GM21528 (cell line): ENCODE measurements around the gene TTBK1.

Source experiments
- ATAC-seq: cut with Tn5 transposase; IDR thresholded peaks from one replicate; pipeline ENCODE4 v1.9.1; 2021; ENCODE audit warnings: mild to moderate bottlenecking, moderate library complexity; ENCODE audit not compliant: unreplicated experiment, low FRiP score

The TTBK1 gene

DNA sequence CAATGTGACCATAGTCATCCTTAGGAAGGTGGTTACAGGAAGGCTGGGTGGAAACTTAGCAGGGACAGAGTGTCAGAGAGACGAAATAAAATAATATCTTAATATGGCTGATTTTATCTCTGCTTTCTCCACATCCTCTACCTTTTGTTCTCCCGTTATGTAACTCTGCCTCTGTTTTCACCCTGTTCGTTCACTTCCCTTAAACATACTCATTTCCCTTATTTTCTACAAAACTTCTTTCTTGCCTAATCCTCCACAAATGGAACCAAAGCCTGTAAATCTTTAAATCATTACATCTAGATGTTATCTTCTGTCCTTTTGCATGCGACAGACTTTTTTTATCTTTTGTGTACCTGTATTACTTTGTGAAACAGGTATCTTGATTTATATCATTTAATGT, 88.6 kb downstream of the TTBK1 start:
- ATAC-seq: no peak

DNA sequence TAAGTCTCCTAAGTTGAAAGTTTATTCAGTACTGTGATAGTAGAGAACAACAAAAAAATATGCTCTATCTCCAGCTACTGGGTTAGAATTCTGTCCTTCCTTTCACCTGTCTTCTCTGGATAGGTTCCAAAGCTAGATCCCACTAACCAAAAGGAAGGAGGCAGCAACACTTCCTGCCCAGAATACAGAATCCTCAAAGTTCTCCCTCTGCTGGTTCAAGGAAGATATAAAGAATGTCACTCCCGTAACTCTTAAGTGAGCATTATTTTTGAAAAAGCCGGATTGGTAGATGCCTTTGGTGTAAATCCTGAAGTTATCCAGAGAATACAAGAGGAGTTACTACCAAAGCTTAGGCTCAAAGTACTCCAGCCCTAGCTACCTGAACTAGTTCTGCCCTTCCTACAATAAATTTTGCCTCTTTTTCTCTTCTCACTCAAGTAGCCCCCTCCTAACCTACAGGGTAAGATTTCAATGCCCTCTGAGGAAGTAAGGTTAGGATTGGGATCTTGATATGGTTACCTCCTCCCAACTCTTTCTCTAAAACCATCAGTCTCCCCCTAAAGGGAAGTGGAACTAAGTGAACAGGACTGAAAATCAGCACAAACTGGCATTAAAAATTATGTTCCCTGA, 91.3 kb downstream of the TTBK1 start:
- no peak for ATAC-seq

DNA sequence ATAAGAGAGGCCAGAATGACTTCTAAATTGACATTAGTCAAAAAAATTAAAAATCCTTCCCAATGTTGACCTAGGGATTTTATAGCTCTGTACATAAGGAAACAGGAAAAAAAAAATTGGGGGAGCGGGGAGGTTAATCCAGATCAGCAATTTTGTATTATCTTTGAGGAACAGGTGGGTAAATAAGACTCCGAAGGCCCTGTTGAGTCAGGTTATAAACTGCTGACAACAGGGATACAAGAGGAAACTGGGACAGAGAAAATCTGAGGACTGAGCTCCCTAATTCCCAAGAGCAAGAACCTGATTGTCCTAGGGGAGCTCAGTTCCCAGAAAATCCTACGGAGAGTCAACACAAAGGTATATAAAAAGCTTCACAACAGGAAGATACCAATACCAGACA, 92.2 kb downstream of the TTBK1 start:
- ATAC-seq: no peak

DNA sequence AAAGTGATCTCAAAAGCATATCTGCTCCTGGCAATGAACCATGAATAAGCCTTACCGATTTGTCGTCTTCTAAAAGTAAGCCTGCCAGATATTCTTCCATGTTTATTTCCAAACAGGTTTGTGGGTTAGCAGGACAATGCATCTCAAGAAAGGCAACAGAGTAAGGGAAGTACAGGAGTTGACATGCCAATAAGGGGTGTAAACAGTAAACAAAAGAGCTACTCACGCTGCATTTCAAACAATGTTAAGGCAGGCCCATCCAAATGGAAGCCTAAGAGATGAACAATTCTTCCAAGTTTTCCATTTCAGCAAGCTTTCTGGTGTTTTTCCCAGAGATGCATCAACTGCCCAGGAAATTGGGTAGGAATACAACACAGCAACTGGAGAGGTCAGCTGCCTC, 93.1 kb downstream of the TTBK1 start:
- no peak for ATAC-seq
